Middle frontal gyrus (tissue), 1 donor: ENCODE measurements around the gene BHLHE40.

Source experiments
- DNase-seq: peaks from one replicate; pipeline ENCODE4 v3.0.0-alpha.2; 2015; ENCODE audit warnings: low spot score; ENCODE audit errors: extremely low spot score

BHLHE40 gene

DNA sequence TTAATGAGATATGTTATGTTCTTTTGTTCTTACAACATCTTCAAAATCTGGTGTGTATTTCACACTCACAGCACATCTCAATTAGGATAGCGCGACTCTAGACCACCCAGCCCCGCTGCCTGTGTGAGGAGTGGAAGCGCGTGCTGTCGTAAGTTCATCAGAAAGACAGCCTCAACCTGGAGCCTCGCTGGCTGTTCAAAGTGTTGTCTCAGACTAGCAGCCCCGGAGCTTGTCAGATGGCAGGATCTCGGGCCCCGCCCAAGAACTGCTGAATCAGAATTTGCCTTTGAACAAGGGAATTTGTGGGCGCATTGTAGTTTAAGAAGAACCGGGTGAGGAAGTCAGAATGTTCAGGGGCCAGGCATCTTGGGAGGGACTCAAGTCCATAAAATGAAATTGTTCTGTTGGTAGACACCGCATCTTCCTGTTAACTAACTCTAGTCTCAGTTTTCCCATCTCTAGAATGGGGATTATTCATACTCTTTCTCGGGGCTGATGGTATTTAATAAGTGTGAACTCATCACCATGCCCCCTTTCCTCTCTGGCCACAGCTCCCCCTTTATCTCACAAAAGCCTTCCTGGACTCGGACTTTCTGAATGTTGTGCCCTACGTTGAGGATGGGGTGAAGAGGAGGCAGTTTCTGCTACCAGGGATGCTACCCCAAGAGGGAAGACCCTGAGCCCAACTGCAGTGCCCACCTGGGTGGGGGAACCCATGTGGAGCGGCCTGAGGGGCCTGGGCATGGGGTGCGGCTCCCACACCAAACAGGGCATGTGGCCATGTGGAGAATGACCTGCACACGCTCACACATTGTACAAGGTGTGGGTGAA, 40.4 kb downstream of the BHLHE40 start:
- no peak for DNase-seq

DNA sequence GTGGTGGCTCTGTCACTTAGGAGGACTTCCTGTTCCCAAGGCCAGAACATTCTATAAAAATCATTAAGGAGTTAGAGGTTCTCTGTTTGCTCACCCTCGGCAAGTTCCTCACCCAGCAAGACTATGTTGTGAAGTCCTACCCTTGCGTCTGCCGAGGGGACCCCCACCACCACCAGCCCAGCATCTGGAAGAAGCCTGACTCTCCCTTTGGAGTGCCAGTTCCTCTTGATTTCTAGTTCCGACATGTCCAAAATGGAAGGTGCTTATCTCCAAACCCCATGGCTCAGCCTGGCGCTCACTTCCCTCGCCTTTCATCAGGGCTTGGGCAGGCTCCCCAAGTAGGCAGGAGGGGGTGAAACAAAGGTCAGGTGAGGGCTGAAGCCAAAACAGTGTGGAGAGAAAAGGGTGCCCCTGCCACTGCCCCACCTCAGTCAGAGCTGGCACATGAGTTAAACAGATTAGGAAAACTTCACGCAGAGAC, 41.0 kb downstream of the BHLHE40 start:
- no peak for DNase-seq

DNA sequence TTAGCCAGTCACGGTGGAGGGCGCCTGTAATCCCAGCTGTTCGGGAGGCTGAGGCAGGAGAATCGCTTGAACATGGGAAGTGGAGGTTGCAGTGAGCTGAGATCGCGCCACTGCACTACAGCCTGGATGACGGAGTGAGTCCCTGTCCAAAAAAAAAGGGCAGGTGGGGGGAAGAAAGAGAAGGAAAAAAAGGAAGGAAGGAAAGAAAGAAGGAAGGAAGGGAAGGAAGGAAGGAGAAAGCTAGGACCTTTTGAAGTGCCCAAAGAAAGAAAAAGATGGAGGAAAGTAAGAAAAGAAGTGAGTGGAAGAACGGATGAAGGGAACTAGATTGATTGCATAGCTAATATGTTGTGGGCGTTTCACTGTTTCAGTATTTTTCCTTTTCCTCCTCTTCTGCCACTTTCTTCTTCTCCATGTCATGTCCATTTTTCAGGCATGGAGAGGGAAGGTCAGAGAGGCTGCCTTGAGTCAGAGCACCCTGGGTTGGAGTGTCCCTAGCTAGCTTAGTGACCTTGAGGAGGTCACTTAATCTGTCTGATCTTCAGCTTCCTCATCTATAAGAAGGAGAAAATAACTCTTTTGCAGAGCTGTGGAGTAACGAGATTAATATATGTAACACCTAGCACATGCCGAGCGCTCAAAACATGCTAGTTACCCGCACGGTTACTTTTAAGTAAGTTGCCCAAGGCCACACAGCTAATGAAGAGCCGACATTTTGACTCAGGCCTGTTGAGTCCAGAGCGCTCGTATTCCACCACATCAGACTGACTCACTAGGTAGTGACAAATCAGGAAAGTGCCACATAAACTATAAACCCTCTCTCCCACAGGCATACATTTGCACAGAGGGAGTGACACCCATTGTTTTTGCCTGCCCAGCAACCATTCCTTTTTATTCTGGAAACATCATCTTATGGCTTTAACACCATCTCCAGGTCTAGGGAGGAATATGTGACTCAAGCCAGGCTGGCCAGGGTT, 42.2 kb downstream of the BHLHE40 start:
- no peak for DNase-seq

DNA sequence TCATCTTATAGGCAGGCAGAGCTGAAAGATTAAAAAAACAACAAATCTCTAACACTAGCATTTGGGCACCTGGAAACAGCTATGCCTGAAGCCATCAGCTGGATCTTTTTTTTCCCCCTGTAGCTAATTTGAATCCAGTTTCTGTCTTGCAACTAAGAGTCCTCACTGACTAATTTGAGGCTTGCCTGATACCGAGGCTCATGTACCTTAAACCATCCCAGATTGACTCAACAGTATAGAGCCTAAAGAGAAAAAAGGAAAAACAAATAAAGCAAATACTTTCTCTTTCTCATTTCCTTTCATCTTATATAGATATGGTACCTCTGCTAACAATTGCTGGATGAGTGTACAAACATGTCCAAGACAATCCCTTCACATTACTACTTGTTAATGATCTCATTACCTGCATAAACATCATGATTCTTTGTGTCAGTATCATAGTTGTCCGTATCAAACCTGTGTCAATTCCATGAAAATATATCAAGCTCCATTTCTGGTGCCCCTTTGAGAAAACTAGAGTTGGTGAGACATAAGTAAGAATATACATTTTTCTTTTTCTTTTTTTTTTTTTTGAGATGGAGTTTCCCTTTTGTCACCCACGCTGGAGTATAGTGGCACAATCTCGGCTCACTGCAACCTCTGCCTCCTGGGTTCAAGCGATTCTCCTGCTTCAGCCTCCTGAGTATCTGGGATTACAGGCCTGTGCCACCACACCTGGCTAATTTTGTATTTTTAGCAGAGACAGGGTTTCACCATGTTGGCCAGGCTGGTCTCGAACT, 43.1 kb downstream of the BHLHE40 start:
- DNase-seq, result no peak

DNA sequence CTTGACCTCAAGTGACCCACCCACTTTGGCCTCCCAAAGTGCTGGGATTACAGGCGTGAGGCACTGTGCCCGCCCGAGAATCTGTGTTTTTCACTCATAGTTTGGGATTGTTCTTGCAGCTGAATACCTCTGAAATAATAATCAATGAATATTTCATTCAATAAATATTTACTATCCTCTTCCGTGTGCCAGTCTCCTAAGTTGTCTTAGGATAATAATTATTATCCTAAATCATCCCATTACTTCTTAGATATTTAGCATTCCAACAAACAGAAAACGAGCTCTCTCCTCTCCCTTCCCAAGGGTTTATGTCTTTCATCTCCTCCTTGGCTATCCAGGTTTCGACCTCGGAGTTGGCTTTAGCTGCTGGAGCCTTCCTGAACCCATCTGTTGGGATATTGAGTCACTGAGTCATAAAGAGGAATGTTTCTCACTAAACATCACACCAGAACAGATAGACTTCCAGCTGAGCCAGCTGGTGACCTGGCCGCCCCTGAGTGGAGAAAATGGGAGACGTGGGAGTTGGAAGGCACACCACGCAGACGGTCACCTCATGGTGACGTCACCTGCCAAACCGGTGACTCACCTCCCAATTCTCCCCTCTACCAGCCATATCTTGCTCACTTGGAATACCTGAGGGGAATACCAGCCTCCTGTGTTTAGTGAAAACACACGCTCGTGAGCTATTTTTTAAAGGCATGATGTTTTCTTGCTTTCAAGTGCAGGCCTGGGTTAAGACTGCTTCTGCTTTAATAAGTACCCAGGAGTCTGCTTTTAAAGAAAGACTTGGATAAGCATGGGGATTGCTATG, 43.9 kb downstream of the BHLHE40 start:
- no peak for DNase-seq

DNA sequence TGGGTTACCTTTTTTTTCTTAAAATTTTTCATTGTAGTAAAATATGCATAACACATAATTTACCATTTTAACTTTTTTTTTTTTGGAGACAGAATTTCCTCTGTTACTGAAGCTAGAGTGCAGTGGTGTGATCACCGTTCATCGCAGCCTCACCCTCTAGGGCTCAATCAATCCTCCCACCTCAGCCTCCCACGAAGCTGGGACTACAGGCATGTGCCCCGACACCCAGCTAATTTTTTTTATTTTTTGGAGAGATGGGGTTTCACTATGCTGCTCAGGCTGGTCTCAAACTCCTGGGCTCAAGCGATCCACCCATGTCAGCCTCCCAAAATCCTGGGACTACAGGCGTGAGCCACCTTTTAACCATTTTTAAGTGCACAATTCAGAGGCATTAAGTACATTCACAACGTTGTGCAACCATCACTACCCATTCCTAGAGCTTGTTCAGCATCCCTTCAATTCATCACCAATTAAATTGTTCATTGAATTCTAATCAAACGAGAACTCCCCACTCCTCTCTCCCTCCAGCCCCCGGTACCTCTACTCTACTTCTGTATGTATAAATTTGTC, 44.6 kb downstream of the BHLHE40 start:
- no peak for DNase-seq

DNA sequence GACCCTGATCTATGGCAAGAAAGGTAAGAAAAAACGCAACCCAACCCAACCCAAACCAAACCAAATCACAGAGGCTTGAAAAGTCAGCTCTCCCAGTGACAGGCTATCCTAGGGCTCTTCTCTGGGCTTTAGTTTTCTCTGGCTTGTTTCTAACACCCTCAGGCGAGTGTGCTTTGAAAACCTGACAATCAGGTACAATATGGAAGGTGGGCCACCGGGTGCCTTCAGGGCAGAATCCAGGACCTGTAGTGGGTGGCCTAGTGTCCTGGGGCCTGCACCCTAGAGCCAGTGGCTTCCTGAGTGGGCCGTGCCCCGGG, 46.8 kb downstream of the BHLHE40 start:
- no peak for DNase-seq

DNA sequence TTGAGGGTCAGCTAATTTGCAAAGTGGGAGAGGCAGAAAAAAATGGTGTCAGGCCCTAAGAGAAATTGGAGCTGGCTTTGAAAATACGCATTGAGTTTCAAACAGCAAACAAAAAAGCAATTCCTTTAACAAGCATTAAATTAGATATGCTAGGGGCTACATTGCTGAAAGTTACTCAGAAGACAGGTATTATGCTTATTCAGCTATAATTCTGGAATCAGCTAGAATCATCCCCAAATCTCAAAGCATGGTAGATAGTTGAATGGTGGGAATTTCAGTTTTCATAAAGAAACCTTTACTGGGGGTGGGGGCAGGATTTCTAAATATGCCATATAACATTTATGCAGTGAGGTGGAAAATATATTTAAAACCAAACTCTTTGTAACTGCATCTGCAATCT, 50.5 kb downstream of the BHLHE40 start:
- no peak for DNase-seq

DNA sequence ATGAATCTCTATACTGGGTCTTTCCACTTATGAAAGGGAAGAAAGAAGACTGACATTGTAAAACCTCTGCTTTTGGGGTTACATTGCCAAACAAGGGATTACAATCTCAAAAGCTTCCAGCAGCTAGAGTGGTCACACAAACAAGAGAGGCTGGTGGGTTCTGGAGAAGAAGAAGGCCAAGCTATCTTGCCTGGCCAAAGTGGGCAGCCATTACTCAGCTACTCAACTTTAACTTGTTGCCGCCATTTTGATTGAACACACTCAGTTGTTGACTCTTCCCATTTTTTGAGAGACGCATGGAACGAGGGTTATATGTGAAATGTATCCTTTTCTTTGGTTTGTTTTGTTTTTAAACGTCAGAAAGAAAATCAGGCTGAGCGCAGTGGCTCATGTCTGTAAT, 50.9 kb downstream of the BHLHE40 start:
- DNase-seq, result no peak

DNA sequence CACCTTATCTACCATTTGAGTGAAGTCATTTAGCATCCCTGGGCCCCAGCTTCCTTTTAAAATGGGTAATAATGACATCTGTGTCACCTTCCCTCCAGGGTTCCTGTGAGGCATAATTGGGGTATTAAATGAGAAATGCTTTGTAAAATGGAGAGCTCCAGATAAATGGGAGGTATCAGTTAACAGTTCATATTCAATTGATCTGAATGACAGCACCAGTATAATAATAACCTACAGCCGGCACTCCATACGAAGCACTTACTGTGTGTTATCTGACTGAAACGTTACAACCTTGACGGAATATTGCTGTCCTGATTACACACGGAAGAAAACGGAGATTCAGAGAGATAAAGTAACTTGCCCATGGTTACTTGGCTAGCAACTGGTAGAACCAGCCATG, 53.6 kb downstream of the BHLHE40 start:
- DNase-seq, result no peak
